ENCODE results near the gene NID2.

DNA sequence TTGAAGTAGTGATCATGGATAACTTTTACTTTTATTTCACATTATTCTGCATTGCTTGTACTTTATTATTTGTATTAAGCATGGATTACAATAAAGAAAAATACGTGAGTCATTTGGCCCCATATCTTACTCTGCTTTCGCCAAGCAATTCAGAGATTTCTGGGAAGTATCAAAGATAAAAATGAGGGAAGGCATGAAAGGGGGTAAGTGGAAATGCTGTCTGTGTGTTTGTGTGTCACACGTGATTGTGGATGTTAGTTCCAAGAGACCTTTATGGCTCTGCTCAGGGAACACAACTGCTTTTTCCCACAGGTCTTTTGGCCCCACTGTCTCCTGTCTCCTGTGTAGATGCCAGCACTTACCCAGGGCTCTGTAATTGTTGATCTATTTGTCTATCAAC lies 10.5 kb downstream of the NID2 start:
- TF ChIP-seq EZH2 (IDR thresholded peaks at IDR 0.05): no peak
- no peak for TF ChIP-seq POLR2AphosphoS5 (IDR thresholded peaks at IDR 0.05; ENCODE audit: borderline replicate concordance, low read depth, low read length)
- TF ChIP-seq FOXP2 (optimal IDR thresholded peaks at IDR 0.05; ENCODE audit: control extremely low read depth, extremely low read length, insufficient read depth): no peak
